ENCODE data around the gene BCAP31.
A peak's percentile ranks its signal among the peaks of the same experiment; 100 is the strongest.

Gene BCAP31

DNA sequence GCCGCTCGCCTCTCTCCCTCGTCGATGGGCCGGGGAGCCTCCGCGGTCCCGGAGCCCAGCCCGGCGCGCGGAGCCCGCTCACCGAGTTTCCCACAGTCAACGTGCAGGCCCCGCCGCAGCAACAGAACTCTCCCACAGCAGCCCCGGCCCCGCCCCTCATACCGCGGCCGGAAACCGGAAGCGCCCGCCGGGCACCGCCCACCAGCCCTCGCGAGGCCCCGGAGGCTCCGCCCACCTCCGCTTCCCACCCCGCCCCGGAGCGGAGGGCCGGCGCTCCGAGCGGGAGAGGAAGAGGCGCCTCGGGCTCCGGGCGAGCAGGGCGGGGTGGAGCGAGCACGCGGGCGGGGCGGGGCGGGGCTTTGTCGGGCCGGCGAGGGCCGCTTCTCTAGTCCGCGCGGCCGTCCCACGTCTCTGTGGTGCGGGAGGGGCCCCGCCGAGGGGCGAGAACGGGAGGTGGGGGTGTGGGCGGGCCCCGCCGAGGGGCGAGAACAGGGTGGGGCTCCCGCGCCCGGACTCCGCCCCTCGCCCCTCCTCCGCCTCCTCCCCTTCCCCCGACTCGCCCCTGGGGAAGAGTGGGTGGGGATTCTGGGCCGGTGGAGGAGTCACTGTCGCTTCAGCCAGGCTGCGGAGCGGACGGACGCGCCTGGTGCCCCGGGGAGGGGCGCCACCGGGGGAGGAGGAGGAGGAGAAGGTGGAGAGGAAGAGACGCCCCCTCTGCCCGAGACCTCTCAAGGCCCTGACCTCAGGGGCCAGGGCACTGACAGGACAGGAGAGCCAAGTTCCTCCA lies at the start of gene BCAP31, which contains the start of gene ABCD1:
TSS of gene BCAP31 (minus strand) at position 136 of the 787 bp plus-strand sequence. CDS start 1,143 bp downstream, outside the sequence.
TSS of gene ABCD1 (plus strand) at position 605 of the 787 bp plus-strand sequence. CDS start 411 bp downstream, outside the sequence.
- peak within 1 kb of the TSS; percentile 92 for H3K4me3 ChIP-seq (ENCODE audit: low read depth, low read length)
- DNase-seq (ENCODE audit: low read depth): peak; percentile 91
- TF ChIP-seq POLR2A (IDR thresholded peaks at IDR 0.05; ENCODE audit: extremely low read depth, insufficient read length) (peak; percentile 45), CTCF (IDR thresholded peaks at IDR 0.05; ENCODE audit: low read depth, low read length) (no peak), MYC (IDR thresholded peaks at IDR 0.05; ENCODE audit: low read depth, low read length) (peak; percentile 21; the same call in 1 of the 2 replicates)
- TF ChIP-seq, protein P1, sequence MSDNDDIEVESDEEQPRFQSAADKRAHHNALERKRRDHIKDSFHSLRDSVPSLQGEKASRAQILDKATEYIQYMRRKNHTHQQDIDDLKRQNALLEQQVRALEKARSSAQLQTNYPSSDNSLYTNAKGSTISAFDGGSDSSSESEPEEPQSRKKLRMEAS (IDR thresholded peaks at IDR 0.05; ENCODE audit: low read depth, low read length): 0 out of 2 replicates have a peak, but pooled peaks have one; percentile 5

DNA sequence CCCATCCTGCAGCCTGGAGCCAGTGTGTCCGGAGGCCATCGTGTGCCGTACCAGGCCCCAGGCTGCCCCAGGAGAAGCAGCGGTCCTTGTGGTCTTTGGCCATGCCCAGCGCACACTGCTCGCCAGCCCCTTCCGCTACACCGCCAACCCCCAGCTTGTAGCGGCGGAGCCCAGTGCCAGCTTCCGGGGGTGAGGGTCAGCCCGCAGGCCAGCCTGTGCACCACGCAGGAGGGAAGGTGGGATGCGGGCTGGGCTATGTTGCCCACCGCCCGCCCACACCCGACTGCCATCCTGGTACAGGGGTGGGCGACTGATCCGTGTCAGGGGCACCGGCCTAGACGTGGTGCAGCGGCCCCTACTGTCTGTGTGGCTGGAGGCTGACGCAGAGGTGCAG lies 49.0 kb upstream of the BCAP31 start:
- H3K4me3 ChIP-seq (ENCODE audit: low read depth, low read length): no peak overlapping the region
- no peak for DNase-seq (ENCODE audit: low read depth)
- TF ChIP-seq POLR2A (IDR thresholded peaks at IDR 0.05; ENCODE audit: extremely low read depth, insufficient read length): no peak
- no peak for TF ChIP-seq CTCF (IDR thresholded peaks at IDR 0.05; ENCODE audit: low read depth, low read length)
- no peak for TF ChIP-seq MYC (IDR thresholded peaks at IDR 0.05; ENCODE audit: low read depth, low read length)
- TF ChIP-seq, protein P1 (IDR thresholded peaks at IDR 0.05; ENCODE audit: low read depth, low read length): no peak

- H3K4me3 ChIP-seq (ENCODE audit: low read depth, low read length): no peak overlapping the region
- no peak for DNase-seq (ENCODE audit: low read depth)
- TF ChIP-seq CTCF (IDR thresholded peaks at IDR 0.05; ENCODE audit: low read depth, low read length): no peak
- TF ChIP-seq, protein P1 (IDR thresholded peaks at IDR 0.05; ENCODE audit: low read depth, low read length): no peak
Measured at GRCh38 chrX:153772316-153773217, 48.4 kb upstream of the BCAP31 start.

GRCh38 chrX:153771415-153772315 lies 47.5 kb upstream of the BCAP31 start:
- H3K4me3 ChIP-seq (ENCODE audit: low read depth, low read length): no peak overlapping the region
- TF ChIP-seq CTCF (IDR thresholded peaks at IDR 0.05; ENCODE audit: low read depth, low read length): no peak
- TF ChIP-seq MYC (IDR thresholded peaks at IDR 0.05; ENCODE audit: low read depth, low read length): no peak
- TF ChIP-seq POLR2A (IDR thresholded peaks at IDR 0.05; ENCODE audit: extremely low read depth, insufficient read length): no peak
- TF ChIP-seq, protein P1 (IDR thresholded peaks at IDR 0.05; ENCODE audit: low read depth, low read length): no peak
- DNase-seq (ENCODE audit: low read depth): no peak
